Activated CD8-positive, alpha-beta memory T cell treated with anti-CD3 and anti-CD28 coated beads for 1 hour (primary cell): Measurements from ENCODE around the gene KCNH5.

Source experiments
- DNase-seq, 2 donors: peaks; one replicate each; pipeline ENCODE4 v3.0.0-alpha.2; 2020; ENCODE audit warnings: low read depth in 1 of 2; ENCODE audit errors: extremely low read depth in 1 of 2

Gene KCNH5

GRCh38 chr14:63009495-63009894, 35.8 kb downstream of the KCNH5 start:
- DNase-seq, result no peak

GRCh38 chr14:63006531-63006930, 38.7 kb downstream of the KCNH5 start:
- DNase-seq, result no peak

GRCh38 chr14:62994096-62994495, 51.2 kb downstream of the KCNH5 start:
- no peak for DNase-seq

GRCh38 chr14:62988967-62989366, 56.3 kb downstream of the KCNH5 start:
- DNase-seq, result no peak

- DNase-seq, result no peak
Observed at GRCh38 chr14:62983821-62984220, 61.4 kb downstream of the KCNH5 start.

GRCh38 chr14:62980693-62981092, 64.6 kb downstream of the KCNH5 start:
- DNase-seq, result no peak

- DNase-seq, result no peak
Observed at GRCh38 chr14:62957562-62957961, 87.7 kb downstream of the KCNH5 start.

- DNase-seq, result no peak
Observed at GRCh38 chr14:62956413-62956812, 88.8 kb downstream of the KCNH5 start.

- no peak for DNase-seq
Observed at GRCh38 chr14:62954165-62954564, 91.1 kb downstream of the KCNH5 start.

GRCh38 chr14:62952226-62952625, 93.0 kb downstream of the KCNH5 start:
- DNase-seq, result no peak

GRCh38 chr14:62947301-62947700, 98.0 kb downstream of the KCNH5 start:
- no peak for DNase-seq

GRCh38 chr14:62946221-62946620, 99.0 kb downstream of the KCNH5 start:
- DNase-seq, result no peak

- no peak for DNase-seq
Observed at GRCh38 chr14:62943202-62943601, 102.1 kb downstream of the KCNH5 start.

GRCh38 chr14:62939970-62940369, 105.3 kb downstream of the KCNH5 start:
- no peak for DNase-seq

GRCh38 chr14:62938778-62939177, 106.5 kb downstream of the KCNH5 start:
- DNase-seq, result no peak

- DNase-seq, result no peak
Observed at GRCh38 chr14:62934439-62934838, 110.8 kb downstream of the KCNH5 start.

GRCh38 chr14:62921466-62921865, 123.8 kb downstream of the KCNH5 start:
- DNase-seq, result no peak

GRCh38 chr14:62916551-62916950, 128.7 kb downstream of the KCNH5 start:
- DNase-seq, result no peak

- DNase-seq, result no peak
Observed at GRCh38 chr14:62914873-62915272, 130.4 kb downstream of the KCNH5 start.

GRCh38 chr14:62914025-62914424, 131.2 kb downstream of the KCNH5 start:
- DNase-seq, result no peak

- DNase-seq, result no peak
Observed at GRCh38 chr14:62908506-62908905, 136.8 kb downstream of the KCNH5 start.

GRCh38 chr14:62905566-62905965, 139.7 kb downstream of the KCNH5 start:
- no peak for DNase-seq

GRCh38 chr14:62897771-62898170, 147.5 kb downstream of the KCNH5 start:
- DNase-seq, result no peak
